Kidney (tissue), 14 donors: ENCODE data around the gene DPP10. TPM values are rescaled to one million over a fixed set of nuclear protein-coding genes. Genes with fewer than 3 reads are reported as not detected.

Experiments
- DNase-seq, 5 donors: peaks; one replicate each; pipeline ENCODE4 v3.0.0-alpha.2; 2013 to 2020
- FAIRE-seq: peaks from 2 replicates; lab custom pipeline; 2012; peaks lifted over from hg19 to GRCh38; lab: Jason Lieb, UNC
- H3K27ac ChIP-seq, 2 donors: one replicate each; pipeline ENCODE4 v1.7.0; 2013; ENCODE audit warnings: low read depth in 2 of 2, low read length in 2 of 2, inconsistent platforms in 1 of 2
- H3K27me3 ChIP-seq: one replicate; pipeline ENCODE4 v1.7.1; 2013; ENCODE audit warnings: low read length, inconsistent platforms; ENCODE audit not compliant: control insufficient read depth, insufficient read depth
- H3K36me3 ChIP-seq, 3 donors: one replicate each; pipeline versions ENCODE4 v1.7.0 to v1.7.1; 2013; ENCODE audit warnings: low read length in 3 of 3, control low read depth in 1 of 3, inconsistent platforms in 1 of 3; ENCODE audit not compliant: insufficient read depth in 3 of 3, control insufficient read depth in 2 of 3
- H3K4me1 ChIP-seq, 3 donors: one replicate each; pipeline versions ENCODE4 v1.7.0 to v1.7.1; 2013; ENCODE audit warnings: low read length in 3 of 3, inconsistent platforms in 1 of 3, low read depth in 1 of 3; ENCODE audit not compliant: control insufficient read depth in 2 of 3, insufficient read depth in 2 of 3
- H3K4me3 ChIP-seq, 3 donors: one replicate each; pipeline versions ENCODE4 v1.7.0 to v1.8.1; 2013; ENCODE audit warnings: low read length in 3 of 3, control low read depth in 1 of 3, inconsistent platforms in 1 of 3
- H3K9ac ChIP-seq, 3 donors: one replicate each; pipeline versions ENCODE4 v1.7.0 to v1.7.1; 2013; ENCODE audit warnings: low read length in 3 of 3, control low read depth in 1 of 3, inconsistent platforms in 1 of 3
- H3K9me3 ChIP-seq, 3 donors: one replicate each; pipeline versions ENCODE4 v1.7.0 to v1.7.1; 2013; ENCODE audit warnings: low read length in 3 of 3, control low read depth in 1 of 3, inconsistent platforms in 1 of 3; ENCODE audit not compliant: control insufficient read depth in 2 of 3, insufficient read depth in 1 of 3
- intact Hi-C: fragments of 100-400 bp; cut with DNase I; formaldehyde crosslinking; loops from one replicate; pipeline ENCODE4 v1.11.1; 2022
- polyA plus RNA-seq: library from polyadenylated mRNA; stranded (reverse); fragments of 350-450 nt; fragmentation: Illumina TruSeq; extraction: RNeasy Lipid Tissue Mini Kit (QIAGEN cat#74804); gene quantifications from one replicate; pipeline ENCODE4 v1.2.3, GENCODE V29; 2014; ENCODE audit warnings: low read depth, low replicate concordance; ENCODE audit not compliant: insufficient read depth
- total RNA-seq: library from RNA; stranded (reverse); fragmentation: NEBNext Ultra II Directional; extraction: Animal tissue kit (Norgen Biotek cat#: 25700); gene quantifications from one replicate; pipeline ENCODE4 v1.2.1, GENCODE V29; 2021
- TF ChIP-seq, protein P1 (sequence below): IDR thresholded peaks from 3 replicates; pipeline ENCODE4 v1.5.1; 2012; ENCODE audit warnings: mild to moderate bottlenecking, moderate library complexity, borderline replicate concordance; ENCODE audit not compliant: insufficient read depth; ENCODE audit errors: extremely low read depth
- donor health status: control.
- donor health status: control.
- donor health status: control.
- donor health status: control.
- donor health status: control.
- donor health status: DM: yes; HTN: yes; CAD: no.
- donor health status: Normal renal cell carcinoma (clear cell type).

DPP10 gene
- total and polyA plus RNA-seq, 2 donors from 2014 or later: 0.67 TPM; not detected in 1

- H3K36me3 ChIP-seq: no peaks in the 10 kb centered on the region
- intact Hi-C loops: no loop called here
- no peak overlapping the region for H3K9ac ChIP-seq
- H3K4me3 ChIP-seq: no peak overlapping the region
- H3K27me3 ChIP-seq: no peaks in the 10 kb centered on the region
- FAIRE-seq (no peak), DNase-seq (no peak)
- H3K9me3 ChIP-seq: no peaks in the 10 kb centered on the region
- TF ChIP-seq, protein P1, sequence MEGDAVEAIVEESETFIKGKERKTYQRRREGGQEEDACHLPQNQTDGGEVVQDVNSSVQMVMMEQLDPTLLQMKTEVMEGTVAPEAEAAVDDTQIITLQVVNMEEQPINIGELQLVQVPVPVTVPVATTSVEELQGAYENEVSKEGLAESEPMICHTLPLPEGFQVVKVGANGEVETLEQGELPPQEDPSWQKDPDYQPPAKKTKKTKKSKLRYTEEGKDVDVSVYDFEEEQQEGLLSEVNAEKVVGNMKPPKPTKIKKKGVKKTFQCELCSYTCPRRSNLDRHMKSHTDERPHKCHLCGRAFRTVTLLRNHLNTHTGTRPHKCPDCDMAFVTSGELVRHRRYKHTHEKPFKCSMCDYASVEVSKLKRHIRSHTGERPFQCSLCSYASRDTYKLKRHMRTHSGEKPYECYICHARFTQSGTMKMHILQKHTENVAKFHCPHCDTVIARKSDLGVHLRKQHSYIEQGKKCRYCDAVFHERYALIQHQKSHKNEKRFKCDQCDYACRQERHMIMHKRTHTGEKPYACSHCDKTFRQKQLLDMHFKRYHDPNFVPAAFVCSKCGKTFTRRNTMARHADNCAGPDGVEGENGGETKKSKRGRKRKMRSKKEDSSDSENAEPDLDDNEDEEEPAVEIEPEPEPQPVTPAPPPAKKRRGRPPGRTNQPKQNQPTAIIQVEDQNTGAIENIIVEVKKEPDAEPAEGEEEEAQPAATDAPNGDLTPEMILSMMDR: no peak
- no peaks in the 10 kb centered on the region for H3K4me1 ChIP-seq
- no peak overlapping the region for H3K27ac ChIP-seq
Observed at GRCh38 chr2:115609978-115610377, 1167.5 kb downstream of the DPP10 start.

DNA sequence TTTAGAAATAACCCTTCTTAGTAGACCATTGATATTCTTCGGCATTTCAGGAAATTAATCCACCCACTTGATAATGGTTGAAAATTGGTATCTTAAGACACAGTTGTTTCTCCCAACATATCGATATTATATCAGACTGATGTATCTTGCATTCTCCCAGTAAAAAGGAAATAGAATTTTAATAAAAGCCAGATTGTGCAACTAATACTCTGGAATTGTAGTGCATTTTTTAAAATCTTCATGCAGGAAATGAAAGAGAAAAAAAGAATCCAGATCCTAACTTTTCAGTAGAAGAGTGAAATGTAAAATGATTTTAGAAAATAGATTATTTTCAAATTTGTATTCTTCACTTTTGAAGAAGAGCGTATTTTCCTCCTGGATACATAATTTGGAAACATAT, 1168.4 kb downstream of the DPP10 start:
- intact Hi-C loops: no loop called here
- TF ChIP-seq, protein P1: no peak
- DNase-seq (no peak), FAIRE-seq (no peak)
- no peak overlapping the region for H3K27ac ChIP-seq
- H3K27me3 ChIP-seq: no peaks in the 10 kb centered on the region
- H3K9ac ChIP-seq: no peak overlapping the region
- H3K4me3 ChIP-seq: no peak overlapping the region
- H3K9me3 ChIP-seq: no peaks in the 10 kb centered on the region
- no peaks in the 10 kb centered on the region for H3K36me3 ChIP-seq
- no peaks in the 10 kb centered on the region for H3K4me1 ChIP-seq

DNA sequence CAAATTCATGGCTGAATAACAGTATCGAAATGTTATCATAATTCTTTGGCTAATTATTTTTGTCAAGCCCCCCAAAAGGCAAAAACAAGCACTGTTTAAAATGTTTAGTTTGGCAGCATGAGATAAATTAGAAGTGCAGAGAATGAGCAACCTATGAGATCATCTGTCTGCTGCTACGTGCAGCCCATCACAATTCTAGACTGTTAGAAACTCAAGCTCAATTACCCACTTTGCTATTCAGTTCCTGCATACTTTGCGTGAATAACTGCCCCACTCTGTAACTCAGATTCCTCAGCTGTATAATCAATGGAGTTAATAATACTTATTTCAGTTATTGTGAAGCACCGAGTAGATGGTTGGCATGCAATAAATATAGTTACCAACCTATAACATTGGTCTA, 1181.9 kb downstream of the DPP10 start:
- no peak overlapping the region for H3K4me3 ChIP-seq
- H3K27me3 ChIP-seq: no peaks in the 10 kb centered on the region
- FAIRE-seq (no peak), DNase-seq (no peak)
- TF ChIP-seq, protein P1: no peak
- no peaks in the 10 kb centered on the region for H3K36me3 ChIP-seq
- H3K9me3 ChIP-seq: no peaks in the 10 kb centered on the region
- no peaks in the 10 kb centered on the region for H3K4me1 ChIP-seq
- H3K9ac ChIP-seq: no peak overlapping the region
- H3K27ac ChIP-seq: no peak overlapping the region
- intact Hi-C loops: no loop called here

DNA sequence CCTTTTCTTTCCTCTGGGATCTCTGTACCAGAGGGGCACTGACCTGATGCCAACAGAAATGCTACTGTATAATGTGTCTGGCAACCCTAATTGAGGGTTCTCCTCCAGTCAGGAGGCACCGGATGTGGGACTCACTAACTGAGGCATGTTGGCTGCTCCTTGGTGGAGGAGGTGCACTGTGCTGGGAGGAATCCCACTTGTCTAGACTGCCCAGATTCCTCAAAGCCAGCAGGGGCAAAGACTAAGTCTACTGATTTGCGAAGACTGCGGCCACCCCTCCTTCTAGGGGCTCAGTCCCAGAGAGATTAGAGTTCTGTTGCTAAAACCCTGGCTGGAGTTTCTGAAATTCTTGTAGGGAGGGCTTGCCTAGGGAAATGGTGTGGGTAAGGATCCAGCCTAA, 1192.1 kb downstream of the DPP10 start:
- H3K36me3 ChIP-seq: no peaks in the 10 kb centered on the region
- no peak for FAIRE-seq
- TF ChIP-seq, protein P1: no peak
- intact Hi-C loops: no loop called here
- no peaks in the 10 kb centered on the region for H3K27me3 ChIP-seq
- H3K4me3 ChIP-seq: no peak overlapping the region
- no peaks in the 10 kb centered on the region for H3K4me1 ChIP-seq
- H3K9me3 ChIP-seq: peaks cover 0 to 3% (median 0%) of the 10 kb centered on the region in 3 donors
- H3K9ac ChIP-seq: no peak overlapping the region
- no peak for DNase-seq
- H3K27ac ChIP-seq: no peak overlapping the region
